ENCODE measurements around the gene HBS1L.

Gene HBS1L

GRCh38 chr6:134943522-134944111, 111.0 kb downstream of the HBS1L start:
- Histone ChIP-seq H3K4me3 (ENCODE audit: low read depth in 1 of 2, low read length in 1 of 2) (no peak overlapping the region), H3K27me3 (no peaks in the 10 kb centered on the region), H3K9me3 (no peaks in the 10 kb centered on the region), H3K27ac (no peak overlapping the region), H3K4me1 (ENCODE audit: control insufficient read depth in 1 of 2, insufficient read depth in 1 of 2, low read depth in 1 of 2, low read length in 1 of 2) (no peaks in the 10 kb centered on the region), H3K36me3 (no peaks in the 10 kb centered on the region)
- TF ChIP-seq CTCF (IDR thresholded peaks at IDR 0.05) = no peak

GRCh38 chr6:134938896-134939295, 115.7 kb downstream of the HBS1L start:
- no peaks in the 10 kb centered on the region for H3K27me3 ChIP-seq
- no peak overlapping the region for H3K4me3 ChIP-seq (ENCODE audit: low read depth in 1 of 2, low read length in 1 of 2)
- H3K27ac ChIP-seq = no peak overlapping the region
- no peaks in the 10 kb centered on the region for H3K9me3 ChIP-seq
- H3K4me1 ChIP-seq (ENCODE audit: control insufficient read depth in 1 of 2, insufficient read depth in 1 of 2, low read depth in 1 of 2, low read length in 1 of 2) = no peaks in the 10 kb centered on the region
- no peaks in the 10 kb centered on the region for H3K36me3 ChIP-seq
- TF ChIP-seq CTCF (IDR thresholded peaks at IDR 0.05) = no peak

- no peak for TF ChIP-seq CTCF (IDR thresholded peaks at IDR 0.05)
- Histone ChIP-seq H3K27ac (no peak overlapping the region), H3K4me1 (ENCODE audit: control insufficient read depth in 1 of 2, insufficient read depth in 1 of 2, low read depth in 1 of 2, low read length in 1 of 2) (no peaks in the 10 kb centered on the region)
Observed at GRCh38 chr6:134937426-134937825, 117.2 kb downstream of the HBS1L start.

GRCh38 chr6:134936931-134937330, 117.7 kb downstream of the HBS1L start:
- Histone ChIP-seq H3K4me3 (ENCODE audit: low read depth in 1 of 2, low read length in 1 of 2) (no peak overlapping the region), H3K36me3 (no peaks in the 10 kb centered on the region), H3K9me3 (no peaks in the 10 kb centered on the region), H3K27ac (no peak overlapping the region), H3K27me3 (no peaks in the 10 kb centered on the region), H3K4me1 (ENCODE audit: control insufficient read depth in 1 of 2, insufficient read depth in 1 of 2, low read depth in 1 of 2, low read length in 1 of 2) (no peaks in the 10 kb centered on the region)
- TF ChIP-seq CTCF (IDR thresholded peaks at IDR 0.05) = no peak

More at GRCh38 chr6:134937426-134937825, 117.2 kb downstream of the HBS1L start:
- no peaks in the 10 kb centered on the region for H3K9me3 ChIP-seq
- H3K27me3 ChIP-seq = no peaks in the 10 kb centered on the region
- no peak overlapping the region for H3K4me3 ChIP-seq (ENCODE audit: low read depth in 1 of 2, low read length in 1 of 2)
- no peaks in the 10 kb centered on the region for H3K36me3 ChIP-seq

GRCh38 chr6:134936476-134936875, 118.1 kb downstream of the HBS1L start:
- Histone ChIP-seq H3K9me3 (no peaks in the 10 kb centered on the region), H3K36me3 (no peaks in the 10 kb centered on the region), H3K27ac (no peak overlapping the region), H3K4me3 (ENCODE audit: low read depth in 1 of 2, low read length in 1 of 2) (no peak overlapping the region), H3K27me3 (no peaks in the 10 kb centered on the region), H3K4me1 (ENCODE audit: control insufficient read depth in 1 of 2, insufficient read depth in 1 of 2, low read depth in 1 of 2, low read length in 1 of 2) (no peaks in the 10 kb centered on the region)
- no peak for TF ChIP-seq CTCF (IDR thresholded peaks at IDR 0.05)
